Measurements from ENCODE around the gene B4GALT6. TPM values are rescaled to one million over a fixed set of nuclear protein-coding genes. Genes with fewer than 3 reads are reported as not detected.

Gene B4GALT6
- total and polyA plus RNA-seq, 2 of the 13 experiments (the other 11 are each of a cell fraction or from before 2014, with no cell fraction given): 1.9 to 3.3 TPM

DNA sequence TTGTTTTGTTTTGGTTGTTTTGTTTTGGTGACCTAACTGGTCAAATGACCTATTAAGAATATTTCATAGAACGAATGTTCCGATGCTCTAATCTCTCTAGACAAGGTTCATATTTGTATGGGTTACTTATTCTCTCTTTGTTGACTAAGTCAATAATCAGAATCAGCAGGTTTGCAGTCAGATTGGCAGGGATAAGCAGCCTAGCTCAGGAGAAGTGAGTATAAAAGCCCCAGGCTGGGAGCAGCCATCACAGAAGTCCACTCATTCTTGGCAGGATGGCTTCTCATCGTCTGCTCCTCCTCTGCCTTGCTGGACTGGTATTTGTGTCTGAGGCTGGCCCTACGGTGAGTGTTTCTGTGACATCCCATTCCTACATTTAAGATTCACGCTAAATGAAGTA, 92.8 kb downstream of the B4GALT6 start, which contains the start of gene TTR (continued):
- TF ChIP-seq STAG1 (CRISPR knock-in tag; IDR thresholded peaks at IDR 0.05): 0 out of 2 replicates have a peak, but pooled peaks have one; percentile 3
- TF ChIP-seq, protein P1, sequence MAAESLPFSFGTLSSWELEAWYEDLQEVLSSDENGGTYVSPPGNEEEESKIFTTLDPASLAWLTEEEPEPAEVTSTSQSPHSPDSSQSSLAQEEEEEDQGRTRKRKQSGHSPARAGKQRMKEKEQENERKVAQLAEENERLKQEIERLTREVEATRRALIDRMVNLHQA (CRISPR knock-in tag; IDR thresholded peaks at IDR 0.05): no peak
- no peak for TF ChIP-seq ZKSCAN1 (IDR thresholded peaks at IDR 0.05; ENCODE audit: low read length)
- no peak for TF ChIP-seq ZNF235 (CRISPR knock-in tag; IDR thresholded peaks at IDR 0.05; ENCODE audit: borderline replicate concordance)
- TF ChIP-seq ZNF383 (CRISPR knock-in tag; IDR thresholded peaks at IDR 0.05; ENCODE audit: borderline replicate concordance): no peak
- no peak for TF ChIP-seq NCOA1 (CRISPR knock-in tag; IDR thresholded peaks at IDR 0.05)
- no peak for TF ChIP-seq ZNF382 (CRISPR knock-in tag; IDR thresholded peaks at IDR 0.05; ENCODE audit: borderline replicate concordance)
- no peak for TF ChIP-seq NFKBIZ (CRISPR knock-in tag; IDR thresholded peaks at IDR 0.05)
- TF ChIP-seq CBX2 (IDR thresholded peaks at IDR 0.05; ENCODE audit: low read depth, low read length): no peak
- TF ChIP-seq CBX2 (CRISPR knock-in tag; IDR thresholded peaks at IDR 0.05; ENCODE audit: low read depth): no peak
- TF ChIP-seq NBN (conservative IDR thresholded peaks at IDR 0.05): no peak
- TF ChIP-seq, protein P2, sequence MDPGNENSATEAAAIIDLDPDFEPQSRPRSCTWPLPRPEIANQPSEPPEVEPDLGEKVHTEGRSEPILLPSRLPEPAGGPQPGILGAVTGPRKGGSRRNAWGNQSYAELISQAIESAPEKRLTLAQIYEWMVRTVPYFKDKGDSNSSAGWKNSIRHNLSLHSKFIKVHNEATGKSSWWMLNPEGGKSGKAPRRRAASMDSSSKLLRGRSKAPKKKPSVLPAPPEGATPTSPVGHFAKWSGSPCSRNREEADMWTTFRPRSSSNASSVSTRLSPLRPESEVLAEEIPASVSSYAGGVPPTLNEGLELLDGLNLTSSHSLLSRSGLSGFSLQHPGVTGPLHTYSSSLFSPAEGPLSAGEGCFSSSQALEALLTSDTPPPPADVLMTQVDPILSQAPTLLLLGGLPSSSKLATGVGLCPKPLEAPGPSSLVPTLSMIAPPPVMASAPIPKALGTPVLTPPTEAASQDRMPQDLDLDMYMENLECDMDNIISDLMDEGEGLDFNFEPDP (CRISPR knock-in tag; conservative IDR thresholded peaks at IDR 0.05): no peak
- no peak for TF ChIP-seq ZNF7 (CRISPR knock-in tag; IDR thresholded peaks at IDR 0.05)
- TF ChIP-seq BRD4 (CRISPR knock-in tag; IDR thresholded peaks at IDR 0.05): no peak
- TF ChIP-seq, protein P3, sequence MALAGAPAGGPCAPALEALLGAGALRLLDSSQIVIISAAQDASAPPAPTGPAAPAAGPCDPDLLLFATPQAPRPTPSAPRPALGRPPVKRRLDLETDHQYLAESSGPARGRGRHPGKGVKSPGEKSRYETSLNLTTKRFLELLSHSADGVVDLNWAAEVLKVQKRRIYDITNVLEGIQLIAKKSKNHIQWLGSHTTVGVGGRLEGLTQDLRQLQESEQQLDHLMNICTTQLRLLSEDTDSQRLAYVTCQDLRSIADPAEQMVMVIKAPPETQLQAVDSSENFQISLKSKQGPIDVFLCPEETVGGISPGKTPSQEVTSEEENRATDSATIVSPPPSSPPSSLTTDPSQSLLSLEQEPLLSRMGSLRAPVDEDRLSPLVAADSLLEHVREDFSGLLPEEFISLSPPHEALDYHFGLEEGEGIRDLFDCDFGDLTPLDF (CRISPR knock-in tag; IDR thresholded peaks at IDR 0.05): no peak
- TF ChIP-seq SRF (IDR thresholded peaks at IDR 0.05; ENCODE audit: low read depth, low read length): no peak
- TF ChIP-seq ZNF207 (IDR thresholded peaks at IDR 0.05; ENCODE audit: borderline replicate concordance): no peak
- TF ChIP-seq, protein P4, sequence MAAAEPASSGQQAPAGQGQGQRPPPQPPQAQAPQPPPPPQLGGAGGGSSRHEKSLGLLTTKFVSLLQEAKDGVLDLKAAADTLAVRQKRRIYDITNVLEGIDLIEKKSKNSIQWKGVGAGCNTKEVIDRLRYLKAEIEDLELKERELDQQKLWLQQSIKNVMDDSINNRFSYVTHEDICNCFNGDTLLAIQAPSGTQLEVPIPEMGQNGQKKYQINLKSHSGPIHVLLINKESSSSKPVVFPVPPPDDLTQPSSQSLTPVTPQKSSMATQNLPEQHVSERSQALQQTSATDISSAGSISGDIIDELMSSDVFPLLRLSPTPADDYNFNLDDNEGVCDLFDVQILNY (CRISPR knock-in tag; conservative IDR thresholded peaks at IDR 0.05): no peak
- TF ChIP-seq, protein P5, sequence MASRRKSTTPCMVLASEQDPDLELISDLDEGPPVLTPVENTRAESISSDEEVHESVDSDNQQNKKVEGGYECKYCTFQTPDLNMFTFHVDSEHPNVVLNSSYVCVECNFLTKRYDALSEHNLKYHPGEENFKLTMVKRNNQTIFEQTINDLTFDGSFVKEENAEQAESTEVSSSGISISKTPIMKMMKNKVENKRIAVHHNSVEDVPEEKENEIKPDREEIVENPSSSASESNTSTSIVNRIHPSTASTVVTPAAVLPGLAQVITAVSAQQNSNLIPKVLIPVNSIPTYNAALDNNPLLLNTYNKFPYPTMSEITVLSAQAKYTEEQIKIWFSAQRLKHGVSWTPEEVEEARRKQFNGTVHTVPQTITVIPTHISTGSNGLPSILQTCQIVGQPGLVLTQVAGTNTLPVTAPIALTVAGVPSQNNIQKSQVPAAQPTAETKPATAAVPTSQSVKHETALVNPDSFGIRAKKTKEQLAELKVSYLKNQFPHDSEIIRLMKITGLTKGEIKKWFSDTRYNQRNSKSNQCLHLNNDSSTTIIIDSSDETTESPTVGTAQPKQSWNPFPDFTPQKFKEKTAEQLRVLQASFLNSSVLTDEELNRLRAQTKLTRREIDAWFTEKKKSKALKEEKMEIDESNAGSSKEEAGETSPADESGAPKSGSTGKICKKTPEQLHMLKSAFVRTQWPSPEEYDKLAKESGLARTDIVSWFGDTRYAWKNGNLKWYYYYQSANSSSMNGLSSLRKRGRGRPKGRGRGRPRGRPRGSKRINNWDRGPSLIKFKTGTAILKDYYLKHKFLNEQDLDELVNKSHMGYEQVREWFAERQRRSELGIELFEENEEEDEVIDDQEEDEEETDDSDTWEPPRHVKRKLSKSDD (CRISPR knock-in tag; IDR thresholded peaks at IDR 0.05; ENCODE audit: low read depth): no peak
- peak; percentile 53; the same call in 1 of the 2 replicates for TF ChIP-seq HNF4G (IDR thresholded peaks at IDR 0.05; ENCODE audit: borderline replicate concordance, low read depth, low read length)
- TF ChIP-seq HNF4G (CRISPR knock-in tag; IDR thresholded peaks at IDR 0.05; ENCODE audit: borderline replicate concordance, low read depth): no peak
- no peak for TF ChIP-seq XBP1 (CRISPR knock-in tag; IDR thresholded peaks at IDR 0.05)
- peak; percentile 39; the same call in 1 of the 2 replicates for TF ChIP-seq ZNF644 (CRISPR knock-in tag; IDR thresholded peaks at IDR 0.05; ENCODE audit: low read depth)
- no peak for TF ChIP-seq CBX1 (IDR thresholded peaks at IDR 0.05; ENCODE audit: low read depth)
- no peak for TF ChIP-seq RNF2 (conservative IDR thresholded peaks at IDR 0.05; ENCODE audit: low read depth)
- no peak for TF ChIP-seq ZFP82 (CRISPR knock-in tag; IDR thresholded peaks at IDR 0.05; ENCODE audit: borderline replicate concordance)
- TF ChIP-seq ZNF724P (CRISPR knock-in tag; IDR thresholded peaks at IDR 0.05; ENCODE audit: borderline replicate concordance): no peak
- TF ChIP-seq RFXANK (CRISPR knock-in tag; IDR thresholded peaks at IDR 0.05): no peak
- TF ChIP-seq ATF7-NPFF (CRISPR knock-in tag; IDR thresholded peaks at IDR 0.05; ENCODE audit: low read depth): no peak

All from HepG2 (cell line).